ENCODE data around the gene ACAA1.
"Not testable (repeated sequence)": the region's sequence is repeated elsewhere in the genome, so short reads cannot be mapped to it uniquely, and the experiment has no call there.

The ACAA1 gene

GRCh38 chr3:38083254-38083653 is 53.7 kb downstream of the ACAA1 start:
- H3K9me3 Mint-ChIP-seq = peaks cover 11% of the 10 kb centered on the region
- not testable (repeated sequence) for H3K4me3 Mint-ChIP-seq; H3K36me3 Mint-ChIP-seq (ENCODE audit: low read depth); H3K27ac Mint-ChIP-seq; H3K27me3 Mint-ChIP-seq (ENCODE audit: low read depth); H3K4me1 Mint-ChIP-seq (ENCODE audit: low read depth)

GRCh38 chr3:38082296-38082695 is 54.6 kb downstream of the ACAA1 start:
- H3K4me1 Mint-ChIP-seq (ENCODE audit: low read depth); H3K27ac Mint-ChIP-seq; H3K4me3 Mint-ChIP-seq; H3K27me3 Mint-ChIP-seq (ENCODE audit: low read depth); H3K36me3 Mint-ChIP-seq (ENCODE audit: low read depth): not testable (repeated sequence)
- H3K9me3 Mint-ChIP-seq = peaks cover 11% of the 10 kb centered on the region

GRCh38 chr3:38077073-38077472 is 59.9 kb downstream of the ACAA1 start:
- H3K36me3 Mint-ChIP-seq (ENCODE audit: low read depth); H3K4me1 Mint-ChIP-seq (ENCODE audit: low read depth); H3K4me3 Mint-ChIP-seq; H3K27ac Mint-ChIP-seq; H3K27me3 Mint-ChIP-seq (ENCODE audit: low read depth); H3K9me3 Mint-ChIP-seq: not testable (repeated sequence)

Measured in T-helper 1 cell treated with Interleukin-12 subunit alpha and Interleukin-12 subunit beta and Interleukin-4 antibody, amounts not matched to agents 30 μg/mL and 1 μg/mL, for 36 hours (primary cell).